OCI-LY3 (cell line): Measurements from ENCODE around the gene CARNS1.

Experiments
- EZH2phosphoT487 ChIP-seq: fragments of 200-600 bp; shearing (Covaris generic); IDR thresholded peaks from 2 replicates; pipeline ENCODE4 v1.6.1; 2018; ENCODE audit warnings: antibody characterized with exemption, mixed run types, low read depth
- TF ChIP-seq, protein P1 (sequence below): fragments of 200-600, 300-600 bp; sonication (generic); IDR thresholded peaks from 2 replicates; pipeline ENCODE4 v1.5.1; 2014; ENCODE audit warnings: antibody characterized with exemption, low read length, low read depth

DNA sequence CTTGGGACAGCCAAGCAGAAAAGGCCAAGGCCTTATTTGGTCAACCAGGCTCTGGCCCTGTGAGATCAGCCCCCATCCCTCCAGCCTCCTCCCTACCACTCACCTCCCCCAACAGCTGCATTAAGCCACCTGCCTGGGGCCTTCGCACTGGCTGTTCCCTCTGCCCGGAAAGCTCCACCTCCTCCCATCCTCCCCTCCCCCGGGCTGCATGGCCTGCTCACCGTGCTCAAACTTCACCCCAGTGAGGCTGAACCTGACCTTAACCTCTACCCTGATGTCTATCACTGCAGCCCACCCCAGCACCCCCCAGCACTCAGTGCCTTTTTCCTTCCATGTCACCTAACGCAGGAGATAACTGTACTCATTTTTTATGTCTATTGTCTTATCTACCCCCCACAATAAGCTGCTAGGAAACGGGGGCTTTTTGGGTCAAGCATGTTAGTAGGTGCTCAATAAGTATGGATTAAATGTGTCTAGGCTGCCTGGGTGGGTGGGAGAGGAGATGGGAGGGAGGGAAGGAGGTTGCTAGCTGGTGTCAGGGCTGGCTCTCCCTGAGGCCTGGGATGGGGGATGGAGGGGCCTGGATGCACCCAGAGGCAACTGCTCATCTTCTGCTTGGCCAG lies 21.1 kb downstream of the CARNS1 start:
- TF ChIP-seq, protein P1, sequence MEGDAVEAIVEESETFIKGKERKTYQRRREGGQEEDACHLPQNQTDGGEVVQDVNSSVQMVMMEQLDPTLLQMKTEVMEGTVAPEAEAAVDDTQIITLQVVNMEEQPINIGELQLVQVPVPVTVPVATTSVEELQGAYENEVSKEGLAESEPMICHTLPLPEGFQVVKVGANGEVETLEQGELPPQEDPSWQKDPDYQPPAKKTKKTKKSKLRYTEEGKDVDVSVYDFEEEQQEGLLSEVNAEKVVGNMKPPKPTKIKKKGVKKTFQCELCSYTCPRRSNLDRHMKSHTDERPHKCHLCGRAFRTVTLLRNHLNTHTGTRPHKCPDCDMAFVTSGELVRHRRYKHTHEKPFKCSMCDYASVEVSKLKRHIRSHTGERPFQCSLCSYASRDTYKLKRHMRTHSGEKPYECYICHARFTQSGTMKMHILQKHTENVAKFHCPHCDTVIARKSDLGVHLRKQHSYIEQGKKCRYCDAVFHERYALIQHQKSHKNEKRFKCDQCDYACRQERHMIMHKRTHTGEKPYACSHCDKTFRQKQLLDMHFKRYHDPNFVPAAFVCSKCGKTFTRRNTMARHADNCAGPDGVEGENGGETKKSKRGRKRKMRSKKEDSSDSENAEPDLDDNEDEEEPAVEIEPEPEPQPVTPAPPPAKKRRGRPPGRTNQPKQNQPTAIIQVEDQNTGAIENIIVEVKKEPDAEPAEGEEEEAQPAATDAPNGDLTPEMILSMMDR, result no peak
- TF ChIP-seq EZH2phosphoT487, result no peak
